Activated T-cell treated with anti-CD3 and anti-CD28 coated beads for 4 hours (primary cell): ENCODE measurements around the gene USB1.

Experiments
- DNase-seq: peaks from one replicate; pipeline ENCODE4 v3.0.0-alpha.2; 2020

Gene USB1

DNA sequence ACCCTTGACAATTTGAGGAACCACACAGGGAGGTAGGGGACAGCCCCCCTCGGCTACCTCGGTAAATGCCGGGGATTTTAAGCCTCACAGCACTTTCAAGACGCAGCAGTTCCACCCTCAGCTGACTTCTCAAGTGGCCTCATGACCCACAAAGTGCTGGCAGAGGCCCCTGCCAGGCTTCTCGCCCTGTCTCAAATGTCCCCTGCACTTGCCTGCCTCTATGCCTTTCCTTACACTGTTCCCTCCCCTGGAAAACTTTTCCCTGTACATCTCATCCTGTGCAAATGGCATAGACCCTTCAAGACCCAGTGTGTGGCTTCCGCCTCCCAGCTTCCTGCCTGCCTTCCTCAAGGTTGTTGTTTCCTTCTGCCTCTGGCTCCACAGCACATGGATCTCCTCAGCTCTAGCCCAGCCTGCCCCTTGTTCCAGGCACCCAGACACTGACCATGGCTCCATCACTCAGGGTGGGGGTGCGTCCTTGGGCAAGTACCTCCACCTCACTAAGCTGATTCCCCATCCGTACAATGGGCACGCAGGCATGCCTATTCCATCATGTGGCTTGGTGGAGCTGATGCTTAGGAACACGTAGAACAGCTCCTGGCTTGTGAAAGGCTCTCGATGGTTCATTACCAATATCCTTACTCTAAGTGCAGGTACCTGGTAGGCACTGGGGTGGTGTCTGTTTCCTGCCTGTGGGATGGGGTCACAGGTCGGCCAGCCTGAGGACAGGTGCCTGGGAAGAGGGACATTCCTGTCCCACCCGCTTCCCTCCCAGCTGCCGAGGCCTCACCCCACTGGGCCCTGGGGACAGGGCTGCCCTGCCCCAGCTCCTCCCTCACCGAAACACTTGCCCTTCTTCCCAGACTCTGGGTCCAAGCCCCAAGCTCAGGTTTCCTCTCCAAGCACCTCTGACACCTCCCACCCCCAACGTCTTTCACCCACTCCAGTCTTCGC is 48.3 kb downstream of the USB1 start:
- no peak for DNase-seq

DNA sequence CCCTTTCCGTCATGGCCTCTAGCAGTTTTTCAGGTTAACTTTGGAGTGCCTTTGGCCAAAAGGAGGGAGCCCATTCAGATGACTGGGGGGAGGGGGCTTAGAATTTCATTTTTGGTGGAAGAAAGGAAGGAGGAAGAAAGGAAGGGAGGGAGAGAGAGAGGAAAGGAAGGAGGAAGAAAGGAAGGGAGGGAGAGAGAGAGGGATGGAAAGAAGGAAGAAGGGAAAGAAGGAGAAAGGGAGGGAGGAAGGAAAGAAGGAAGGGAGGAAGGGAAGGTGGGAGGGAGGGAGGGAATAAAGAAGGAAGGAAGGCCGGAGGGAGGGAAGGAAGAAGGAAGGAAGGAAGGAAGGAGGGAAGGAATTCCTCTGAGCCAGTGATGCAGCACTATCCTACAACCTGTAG is 50.1 kb downstream of the USB1 start:
- DNase-seq = no peak

DNA sequence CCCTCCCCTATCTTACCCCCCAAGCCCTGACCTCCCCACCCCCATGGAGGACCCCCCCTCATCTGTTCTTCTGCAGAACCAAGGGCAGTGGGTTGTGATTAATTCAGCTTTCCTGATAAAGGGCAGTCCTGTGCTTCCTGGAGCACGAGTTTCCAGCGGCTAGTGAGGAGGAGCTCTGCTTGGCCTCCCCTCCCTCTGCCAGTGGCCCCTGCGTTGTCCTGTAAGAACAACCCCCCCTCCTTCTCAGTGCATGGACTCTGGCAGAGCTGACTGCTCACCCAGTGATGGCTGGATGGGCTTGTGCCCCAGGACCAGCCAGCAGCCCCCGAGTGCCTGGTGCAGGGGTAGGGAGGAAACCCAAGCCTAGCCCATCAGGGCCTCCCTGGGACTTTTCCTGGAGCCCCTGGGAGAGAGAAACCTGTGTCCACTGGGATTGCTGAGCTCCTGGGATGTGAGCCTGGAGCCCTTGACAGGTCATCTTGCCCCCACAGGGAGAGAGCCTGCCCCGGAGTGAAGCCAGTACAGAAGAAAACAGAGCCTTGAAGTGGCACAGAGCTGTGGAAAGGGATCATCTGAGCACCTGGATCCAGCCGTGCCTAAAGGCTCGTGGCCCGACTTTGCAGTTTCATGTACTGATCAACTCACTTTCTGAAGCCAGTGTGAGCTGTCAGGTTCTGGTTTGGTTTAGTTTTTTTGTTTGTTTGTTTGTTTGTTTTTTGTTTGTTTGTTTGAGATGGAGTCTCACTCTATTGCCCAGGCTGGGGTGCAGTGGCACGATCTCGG is 50.8 kb downstream of the USB1 start:
- no peak for DNase-seq

DNA sequence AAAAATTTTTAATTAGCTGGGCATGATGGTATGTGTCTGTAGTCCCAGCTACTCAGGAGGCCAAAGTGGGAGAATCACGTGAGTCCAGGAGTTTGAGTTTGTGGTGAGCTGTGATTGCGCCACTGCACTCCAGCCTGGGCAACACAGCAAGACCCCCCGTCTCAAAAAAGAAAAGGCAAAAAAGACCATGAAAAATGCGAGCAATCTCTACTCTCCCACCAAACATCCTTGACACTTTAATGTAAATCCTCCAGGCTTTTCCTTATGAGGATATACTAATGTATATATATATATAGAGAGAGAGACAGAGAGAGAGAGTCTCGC is 52.4 kb downstream of the USB1 start:
- no peak for DNase-seq

DNA sequence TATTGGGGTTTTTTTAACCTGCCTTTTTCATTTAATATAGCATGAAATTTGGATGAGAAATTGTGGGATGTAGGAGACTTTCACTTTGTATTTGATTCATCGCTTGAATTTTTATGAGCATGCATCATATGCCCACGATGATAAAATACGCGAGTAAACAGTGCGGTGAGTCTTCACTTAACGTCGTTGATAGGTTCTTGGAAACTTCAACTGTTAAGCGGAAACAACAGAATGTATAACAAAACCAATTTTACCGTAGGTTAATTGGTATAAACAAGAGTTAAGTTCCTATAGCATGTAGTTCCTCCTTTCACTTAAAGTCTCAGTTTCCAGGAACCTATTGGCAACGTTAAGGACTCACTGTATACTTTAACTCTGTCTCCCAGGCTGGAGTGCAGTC is 53.1 kb downstream of the USB1 start:
- DNase-seq = no peak

DNA sequence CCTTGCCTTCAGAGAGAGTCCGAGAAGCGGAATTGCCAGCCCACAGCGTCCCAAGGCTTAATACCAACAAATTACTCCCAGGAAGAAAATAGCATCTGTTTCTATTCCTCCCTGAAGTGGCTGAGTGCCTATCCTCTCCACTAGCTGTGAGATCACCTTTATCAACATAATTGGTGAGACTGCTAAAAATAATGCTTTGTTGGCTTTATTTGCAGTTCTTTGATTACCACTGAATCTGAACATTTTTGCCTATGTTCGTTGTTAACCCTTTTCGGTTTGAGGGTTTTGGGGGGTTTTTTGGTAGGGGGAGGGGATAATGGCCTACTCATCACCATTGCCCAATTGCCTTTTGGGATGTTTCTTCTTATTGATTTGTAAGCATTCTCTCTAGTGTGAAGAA is 55.4 kb downstream of the USB1 start:
- DNase-seq = no peak

DNA sequence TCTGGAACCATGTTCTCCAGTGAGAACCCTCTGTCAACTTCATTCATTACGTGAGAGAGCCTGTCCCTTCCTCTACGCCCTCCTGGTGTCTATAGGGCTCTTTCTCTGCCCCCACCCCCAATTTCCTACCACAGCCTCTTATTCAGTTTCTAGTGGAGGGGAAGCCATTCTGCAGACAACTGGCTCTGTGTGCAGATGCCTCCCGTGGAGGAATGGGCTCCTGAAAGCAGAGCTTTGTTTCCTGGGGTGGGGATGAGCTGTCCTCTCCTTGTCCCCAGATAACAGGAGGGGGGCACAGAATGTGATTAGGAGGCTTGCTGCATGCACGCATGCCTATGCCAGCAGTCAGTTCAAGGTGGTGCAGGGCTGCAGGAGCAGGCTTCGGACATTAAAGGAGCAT is 55.9 kb downstream of the USB1 start:
- no peak for DNase-seq

DNA sequence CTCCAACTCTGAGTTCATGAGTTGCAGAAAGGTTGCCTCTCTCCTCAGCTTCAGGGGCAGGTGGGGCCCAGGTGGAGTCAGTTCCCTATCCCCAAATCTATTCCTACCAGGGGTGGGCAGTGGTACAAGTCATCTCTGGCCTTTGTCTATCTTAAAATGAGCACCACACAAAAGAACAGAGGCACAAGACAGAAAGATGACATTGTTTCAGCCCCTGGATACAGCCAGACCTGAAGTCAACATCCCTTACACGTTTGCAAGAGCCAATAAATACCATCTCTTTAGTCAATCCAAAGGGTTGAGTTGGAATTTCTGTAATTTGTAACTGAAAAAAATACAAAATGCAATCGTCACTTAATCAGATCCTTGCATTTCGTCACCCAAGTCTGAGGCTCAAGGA is 56.6 kb downstream of the USB1 start:
- no peak for DNase-seq

DNA sequence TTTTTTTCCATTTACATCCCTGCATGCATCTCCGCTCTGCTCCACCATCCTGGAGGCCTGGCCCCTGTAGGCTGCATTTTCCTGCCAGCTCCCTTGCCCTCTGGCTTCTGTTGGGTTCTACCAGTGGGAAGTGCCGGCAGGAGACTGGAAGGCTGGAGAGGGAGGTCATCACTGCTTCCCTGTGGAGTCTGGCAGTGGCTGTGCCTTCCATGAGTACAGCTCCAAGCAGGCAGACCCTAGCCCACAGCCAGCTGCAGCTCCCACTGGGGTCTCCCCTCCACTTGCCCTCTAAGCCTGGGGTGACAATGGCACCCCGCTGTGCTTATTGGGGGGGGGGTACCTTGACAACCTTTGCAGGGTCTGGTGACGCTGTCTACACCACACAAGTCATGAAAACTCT is 61.6 kb downstream of the USB1 start:
- no peak for DNase-seq

DNA sequence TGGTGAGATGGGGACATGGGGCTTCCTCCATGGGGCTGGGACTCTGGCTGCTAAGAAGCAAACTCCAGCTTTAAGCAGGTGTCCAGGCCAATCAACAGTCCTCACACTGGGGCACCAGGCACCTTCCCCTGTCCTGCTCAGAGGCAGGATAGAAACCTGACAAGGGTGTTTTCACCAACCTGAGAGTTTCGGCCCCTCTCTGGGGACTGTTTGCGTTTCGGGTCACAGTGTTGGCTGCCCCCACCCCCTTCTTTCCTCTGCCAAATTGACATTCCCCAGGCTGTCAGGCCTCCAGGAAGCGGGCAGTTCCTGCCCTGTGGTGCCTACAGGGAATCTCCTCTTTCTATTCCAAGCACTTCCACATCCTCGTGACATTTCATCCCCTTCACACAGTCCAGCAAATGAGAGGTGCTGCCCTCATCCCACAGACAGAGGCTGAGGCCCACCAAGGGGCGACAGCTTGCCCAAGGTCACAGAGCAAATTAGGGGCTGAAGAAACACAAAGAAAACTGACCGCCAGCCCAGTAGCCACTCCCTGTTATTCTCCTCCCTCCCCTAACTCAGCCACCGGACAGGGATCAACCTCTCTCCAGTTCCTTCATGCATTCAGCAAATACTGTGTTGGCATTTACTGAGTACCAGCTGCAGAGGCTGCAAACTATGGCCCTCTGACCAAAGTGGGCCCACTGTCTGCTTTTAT is 62.3 kb downstream of the USB1 start:
- DNase-seq = no peak

DNA sequence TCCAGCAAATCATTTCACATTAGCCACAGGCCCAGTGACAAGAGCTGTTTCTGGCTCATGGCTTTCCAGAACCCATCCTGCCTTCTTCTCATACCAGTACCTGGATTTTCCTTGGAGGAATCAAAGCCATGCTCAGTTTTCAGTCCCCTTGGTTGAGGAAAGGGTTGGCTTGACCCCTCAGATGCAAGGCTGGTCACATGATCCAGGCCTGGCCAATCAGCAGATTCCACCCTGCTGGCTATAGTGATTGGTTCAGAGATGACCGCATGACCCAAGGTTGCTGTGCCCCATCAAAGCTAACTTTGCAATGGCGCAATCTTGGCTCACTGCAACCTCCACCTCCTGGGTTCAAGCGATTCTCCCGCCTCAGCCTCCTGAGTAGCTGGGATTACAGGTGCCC is 69.4 kb downstream of the USB1 start:
- no peak for DNase-seq
